SK-N-SH (cell line): ENCODE data around the gene FRYL. TPM values are rescaled to one million over a fixed set of nuclear protein-coding genes. Genes with fewer than 3 reads are reported as not detected.

Source experiments
- CTCF ChIA-PET: fragments of 300-600, 350-600 bp; formaldehyde crosslinking; extraction: SDS; loops from one replicate; lab custom pipeline; 2021; lab: Yijun Ruan, JAX
- POLR2A ChIA-PET: fragments of 350-600 bp; sonication (Branson Sonifier 250); formaldehyde crosslinking; extraction: SDS; loops from one replicate; lab custom pipeline; 2020; ENCODE audit warnings: antibody characterized with exemption, inconsistent platforms; lab: Yijun Ruan, JAX
- DNase-seq: peaks from one replicate; pipeline ENCODE4 v3.0.0; 2012
- H2AFZ ChIP-seq: fragments of 200-600 bp; sonication (generic); 2 replicates; pipeline ENCODE4 v1.8.1; 2016; ENCODE audit warnings: antibody characterized with exemption, mild to moderate bottlenecking, low read depth
- H3F3A ChIP-seq: fragments of 200-600 bp; sonication (generic); replicated peaks from 2 replicates; pipeline ENCODE3; 2016; ENCODE audit warnings: antibody characterized with exemption, mild to moderate bottlenecking; ENCODE audit not compliant: insufficient read depth
- H3K27ac ChIP-seq, 2 experiments: fragments of 200-500 bp in 1 of 2; fragments of 200-600 bp in 1 of 2; sonication (Bioruptor generic) in 1 of 2; sonication (generic), shearing (Covaris generic) in 1 of 2; 2 replicates each; pipeline versions ENCODE4 v1.5.1 to v1.6.1; 2014 to 2016; ENCODE audit warnings: low read depth in 2 of 2, inconsistent platforms in 1 of 2, low read length in 1 of 2, mild to moderate bottlenecking in 1 of 2, mixed read lengths in 1 of 2
- H3K27me3 ChIP-seq: fragments of 200-600 bp; sonication (generic), shearing (Covaris generic); 2 replicates; pipeline ENCODE4 v1.6.1; 2016; ENCODE audit warnings: mixed run types; ENCODE audit not compliant: insufficient read depth
- H3K36me3 ChIP-seq, 2 experiments: fragments of 200-500 bp in 1 of 2; fragments of 200-600 bp in 1 of 2; sonication (Bioruptor generic) in 1 of 2; sonication (generic) in 1 of 2; replicated peaks in 1 of 2; 2 replicates each; pipeline versions ENCODE3 to v1.5.1; 2014 to 2016; ENCODE audit warnings: low read length in 1 of 2, mild to moderate bottlenecking in 1 of 2; ENCODE audit not compliant: insufficient read depth in 2 of 2, control insufficient read depth in 1 of 2
- H3K4me1 ChIP-seq, 2 experiments: fragments of 200-500 bp in 1 of 2; fragments of 200-600 bp in 1 of 2; sonication (Bioruptor generic) in 1 of 2; sonication (generic), shearing (Covaris generic) in 1 of 2; 2 replicates each; pipeline versions ENCODE4 v1.5.1 to v1.6.1; 2014 to 2016; ENCODE audit warnings: low read depth in 1 of 2, low read length in 1 of 2, mixed run types in 1 of 2; ENCODE audit not compliant: insufficient read depth in 2 of 2, control insufficient read depth in 1 of 2
- H3K4me2 ChIP-seq: fragments of 200-600 bp; sonication (generic), shearing (Covaris generic); 2 replicates; pipeline ENCODE4 v1.6.1; 2017; ENCODE audit warnings: mixed run types
- H3K4me3 ChIP-seq, 2 experiments: fragments of 200-500 bp in 1 of 2; fragments of 200-600 bp in 1 of 2; sonication (Bioruptor generic) in 1 of 2; sonication (generic), shearing (Covaris generic) in 1 of 2; 2 replicates each; pipeline versions ENCODE4 v1.5.1 to v1.8.1; 2014 to 2016; ENCODE audit warnings: low read depth in 2 of 2, inconsistent platforms in 1 of 2, low read length in 1 of 2, mild to moderate bottlenecking in 1 of 2, mixed read lengths in 1 of 2, moderate library complexity in 1 of 2
- H3K79me2 ChIP-seq: fragments of 200-600 bp; sonication (generic); 2 replicates; pipeline ENCODE4 v1.8.1; 2017; ENCODE audit warnings: mild to moderate bottlenecking; ENCODE audit not compliant: insufficient read depth
- H3K9ac ChIP-seq: fragments of 200-600 bp; sonication (generic); 2 replicates; pipeline ENCODE4 v1.6.1; 2017; ENCODE audit warnings: mixed run types
- H3K9me2 ChIP-seq: fragments of 200-600 bp; sonication (generic); 2 replicates; pipeline ENCODE4 v1.6.1; 2017; ENCODE audit warnings: mixed run types
- H3K9me3 ChIP-seq: fragments of 200-600 bp; sonication (generic); 2 replicates; pipeline ENCODE4 v1.6.1; 2017; ENCODE audit warnings: mixed run types, mild to moderate bottlenecking, moderate library complexity
- H4K20me1 ChIP-seq: fragments of 200-600 bp; sonication (generic); 2 replicates; pipeline ENCODE4 v1.6.1; 2017; ENCODE audit warnings: mild to moderate bottlenecking, mixed run types; ENCODE audit not compliant: insufficient read depth
- FOXM1 ChIP-seq: IDR thresholded peaks from 2 replicates; pipeline ENCODE4 v1.4.0; 2012; ENCODE audit warnings: low read depth, mild to moderate bottlenecking
- GABPA ChIP-seq: IDR thresholded peaks from 2 replicates; pipeline ENCODE4 v1.4.0; 2012; ENCODE audit warnings: low read depth, mild to moderate bottlenecking
- GATA2 ChIP-seq: sonication (generic); formaldehyde crosslinking; IDR thresholded peaks from 2 replicates; pipeline ENCODE4 v1.5.0; 2020; ENCODE audit warnings: mild to moderate bottlenecking, missing genetic modification reagents
- JUND ChIP-seq: IDR thresholded peaks from 2 replicates; pipeline ENCODE4 v1.4.0; 2012
- NFIC ChIP-seq: IDR thresholded peaks from 2 replicates; pipeline ENCODE4 v1.4.0; 2012; ENCODE audit warnings: borderline replicate concordance
- NRF1 ChIP-seq: IDR thresholded peaks from 2 replicates; pipeline ENCODE4 v1.6.1; 2012; ENCODE audit warnings: low read depth, mild to moderate bottlenecking, low read length
- PBX3 ChIP-seq: IDR thresholded peaks from 2 replicates; pipeline ENCODE4; 2012
- POLR2AphosphoS5 ChIP-seq: IDR thresholded peaks from 2 replicates; pipeline ENCODE4 v1.6.1; 2012; ENCODE audit warnings: low read depth, low read length
- RCOR1 ChIP-seq: fragments of 150-350 bp; IDR thresholded peaks from 2 replicates; pipeline ENCODE4 v1.6.1; 2017; ENCODE audit warnings: antibody characterized with exemption, low read length
- RFX5 ChIP-seq: IDR thresholded peaks from 2 replicates; pipeline ENCODE4 v1.6.1; 2012; ENCODE audit warnings: mild to moderate bottlenecking, improper control_type of control experiment, low read length
- SIN3A ChIP-seq: IDR thresholded peaks from 2 replicates; pipeline ENCODE4 v1.6.1; 2012; ENCODE audit warnings: low read depth, mild to moderate bottlenecking, low read length, moderate library complexity, borderline replicate concordance
- SMC3 ChIP-seq: IDR thresholded peaks from 2 replicates; pipeline ENCODE4 v1.6.1; 2012; ENCODE audit warnings: low read depth, low read length, improper control_type of control experiment
- TAF1 ChIP-seq: IDR thresholded peaks from 2 replicates; pipeline ENCODE4 v1.6.1; 2012; ENCODE audit warnings: low read depth, mild to moderate bottlenecking, low read length, moderate library complexity, borderline replicate concordance
- TCF12 ChIP-seq: IDR thresholded peaks from 2 replicates; pipeline ENCODE4 v1.4.0; 2012
- TEAD4 ChIP-seq: IDR thresholded peaks from 2 replicates; pipeline ENCODE4 v1.4.0; 2012; ENCODE audit warnings: mild to moderate bottlenecking, borderline replicate concordance; ENCODE audit not compliant: insufficient read depth
- USF1 ChIP-seq: IDR thresholded peaks from 2 replicates; pipeline ENCODE4 v1.4.0; 2012; ENCODE audit warnings: low read depth, borderline replicate concordance
- YY1 ChIP-seq: IDR thresholded peaks from 2 replicates; pipeline ENCODE4 v1.4.0; 2012; ENCODE audit warnings: low read depth, mild to moderate bottlenecking
- polyA plus RNA-seq, 3 experiments: library from polyadenylated mRNA; depleted of rRNA; stranded (reverse); fragments of >200 nt; gene quantifications; 2 replicates each; pipeline ENCODE4 v1.2.3, GENCODE V29; 2012
- TF ChIP-seq, protein P1 (sequence below): IDR thresholded peaks from 2 replicates; pipeline ENCODE4 v1.4.0; 2012; ENCODE audit warnings: low read depth, borderline replicate concordance
- TF ChIP-seq, protein P2 (sequence below): fragments of 150-350 bp; IDR thresholded peaks from 2 replicates; pipeline ENCODE4 v1.6.1; 2017; ENCODE audit warnings: antibody characterized with exemption, low read length, low read depth, borderline replicate concordance
- TF ChIP-seq, protein P3 (sequence below): fragments of 200-600 bp; sonication (generic); IDR thresholded peaks from 2 replicates; pipeline ENCODE4 v1.6.1; 2017; ENCODE audit warnings: antibody characterized with exemption, mild to moderate bottlenecking, moderate library complexity
- TF ChIP-seq, protein P4 (sequence below): IDR thresholded peaks from 2 replicates; pipeline ENCODE4 v1.4.0; 2012; ENCODE audit warnings: low read depth

FRYL gene
- polyA plus RNA-seq, 1 of the 3 experiments (the other 2 are of a cell fraction), result 8.2 TPM

DNA sequence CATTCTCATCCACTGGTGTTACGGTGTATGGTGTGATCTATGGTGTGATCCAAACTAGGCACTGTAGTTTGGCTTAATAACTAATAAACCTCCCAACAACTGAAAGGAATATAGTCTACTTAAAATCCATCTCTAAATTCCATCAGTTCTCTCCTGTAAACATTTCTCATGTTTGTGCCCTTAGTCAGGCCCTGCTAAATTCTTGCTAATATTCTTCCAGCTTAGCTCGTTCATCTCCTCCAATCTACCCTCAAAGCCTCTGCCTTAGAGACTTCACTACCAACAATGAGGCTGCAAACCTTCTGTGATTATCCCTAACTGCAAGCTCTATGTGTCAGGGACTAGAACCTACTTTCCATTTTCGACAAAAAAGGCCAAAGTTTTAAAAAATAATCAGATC is 261.9 kb downstream of the FRYL start (continued):
- TF ChIP-seq PBX3 (no peak), RCOR1 (no peak), GABPA (no peak), TEAD4 (no peak), POLR2AphosphoS5 (no peak), NFIC (no peak), GATA2 (no peak)
- TF ChIP-seq, protein P1, sequence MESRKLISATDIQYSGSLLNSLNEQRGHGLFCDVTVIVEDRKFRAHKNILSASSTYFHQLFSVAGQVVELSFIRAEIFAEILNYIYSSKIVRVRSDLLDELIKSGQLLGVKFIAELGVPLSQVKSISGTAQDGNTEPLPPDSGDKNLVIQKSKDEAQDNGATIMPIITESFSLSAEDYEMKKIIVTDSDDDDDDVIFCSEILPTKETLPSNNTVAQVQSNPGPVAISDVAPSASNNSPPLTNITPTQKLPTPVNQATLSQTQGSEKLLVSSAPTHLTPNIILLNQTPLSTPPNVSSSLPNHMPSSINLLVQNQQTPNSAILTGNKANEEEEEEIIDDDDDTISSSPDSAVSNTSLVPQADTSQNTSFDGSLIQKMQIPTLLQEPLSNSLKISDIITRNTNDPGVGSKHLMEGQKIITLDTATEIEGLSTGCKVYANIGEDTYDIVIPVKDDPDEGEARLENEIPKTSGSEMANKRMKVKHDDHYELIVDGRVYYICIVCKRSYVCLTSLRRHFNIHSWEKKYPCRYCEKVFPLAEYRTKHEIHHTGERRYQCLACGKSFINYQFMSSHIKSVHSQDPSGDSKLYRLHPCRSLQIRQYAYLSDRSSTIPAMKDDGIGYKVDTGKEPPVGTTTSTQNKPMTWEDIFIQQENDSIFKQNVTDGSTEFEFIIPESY, result no peak

- Histone ChIP-seq H3K4me3 (no peak overlapping the region), H3K27me3 (no peaks in the 10 kb centered on the region), H3K27ac (no peak overlapping the region), H2AFZ (no peak overlapping the region), H3K36me3 (peaks cover 79 to 88% of the 10 kb centered on the region in 2 experiments), H3F3A (no peaks in the 10 kb centered on the region), H3K79me2 (no peaks in the 10 kb centered on the region; the same call in 1 of the 2 replicates), H3K4me1 (no peaks in the 10 kb centered on the region; a peak in 2 of 4 replicates), H3K4me2 (no peak overlapping the region), H4K20me1 (no peaks in the 10 kb centered on the region), H3K9me2 (no peaks in the 10 kb centered on the region), H3K9me3 (no peaks in the 10 kb centered on the region), H3K9ac (no peak overlapping the region)
- no peak for DNase-seq
- TF ChIP-seq, protein P2, sequence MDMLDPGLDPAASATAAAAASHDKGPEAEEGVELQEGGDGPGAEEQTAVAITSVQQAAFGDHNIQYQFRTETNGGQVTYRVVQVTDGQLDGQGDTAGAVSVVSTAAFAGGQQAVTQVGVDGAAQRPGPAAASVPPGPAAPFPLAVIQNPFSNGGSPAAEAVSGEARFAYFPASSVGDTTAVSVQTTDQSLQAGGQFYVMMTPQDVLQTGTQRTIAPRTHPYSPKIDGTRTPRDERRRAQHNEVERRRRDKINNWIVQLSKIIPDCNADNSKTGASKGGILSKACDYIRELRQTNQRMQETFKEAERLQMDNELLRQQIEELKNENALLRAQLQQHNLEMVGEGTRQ, result no peak
- TF ChIP-seq POLR2AphosphoS5, result no peak
- no peak for TF ChIP-seq USF1
- TF ChIP-seq TCF12, result no peak
- no peak for TF ChIP-seq RFX5
- TF ChIP-seq, protein P3, sequence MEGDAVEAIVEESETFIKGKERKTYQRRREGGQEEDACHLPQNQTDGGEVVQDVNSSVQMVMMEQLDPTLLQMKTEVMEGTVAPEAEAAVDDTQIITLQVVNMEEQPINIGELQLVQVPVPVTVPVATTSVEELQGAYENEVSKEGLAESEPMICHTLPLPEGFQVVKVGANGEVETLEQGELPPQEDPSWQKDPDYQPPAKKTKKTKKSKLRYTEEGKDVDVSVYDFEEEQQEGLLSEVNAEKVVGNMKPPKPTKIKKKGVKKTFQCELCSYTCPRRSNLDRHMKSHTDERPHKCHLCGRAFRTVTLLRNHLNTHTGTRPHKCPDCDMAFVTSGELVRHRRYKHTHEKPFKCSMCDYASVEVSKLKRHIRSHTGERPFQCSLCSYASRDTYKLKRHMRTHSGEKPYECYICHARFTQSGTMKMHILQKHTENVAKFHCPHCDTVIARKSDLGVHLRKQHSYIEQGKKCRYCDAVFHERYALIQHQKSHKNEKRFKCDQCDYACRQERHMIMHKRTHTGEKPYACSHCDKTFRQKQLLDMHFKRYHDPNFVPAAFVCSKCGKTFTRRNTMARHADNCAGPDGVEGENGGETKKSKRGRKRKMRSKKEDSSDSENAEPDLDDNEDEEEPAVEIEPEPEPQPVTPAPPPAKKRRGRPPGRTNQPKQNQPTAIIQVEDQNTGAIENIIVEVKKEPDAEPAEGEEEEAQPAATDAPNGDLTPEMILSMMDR, result no peak
- TF ChIP-seq YY1, result no peak
- TF ChIP-seq TEAD4, result no peak
- no peak for TF ChIP-seq FOXM1
- no peak for TF ChIP-seq SMC3
- TF ChIP-seq TAF1, result no peak
- no peak for TF ChIP-seq NRF1
- no peak for TF ChIP-seq SIN3A
- TF ChIP-seq, protein P4, sequence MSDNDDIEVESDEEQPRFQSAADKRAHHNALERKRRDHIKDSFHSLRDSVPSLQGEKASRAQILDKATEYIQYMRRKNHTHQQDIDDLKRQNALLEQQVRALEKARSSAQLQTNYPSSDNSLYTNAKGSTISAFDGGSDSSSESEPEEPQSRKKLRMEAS, result no peak
- TF ChIP-seq GATA2, result no peak
- no peak for TF ChIP-seq GABPA
- no peak for TF ChIP-seq JUND
- ChIA-PET CTCF (interaction anchor here (1.1 to 1.7 kb wide), 3 partner anchors 8 to 69 kb away, joined by 4 to 5 read pairs (median 4); no protein-coding TSS in a partner anchor), POLR2A (no interaction called here)
Observed at GRCh38 chr4:48509543-48509942, 270.5 kb downstream of the FRYL start.
